Keratinocyte (primary cell): ENCODE results near the gene EN2.

Source experiments
- CTCF ChIP-seq, 3 experiments: IDR thresholded peaks in 1 of 3; conservative IDR thresholded peaks in 1 of 3; optimal IDR thresholded peaks in 1 of 3; 2 replicates in 2 of 3; 3 replicates in 1 of 3; pipeline versions ENCODE3 to v1.5.1; 2011; ENCODE audit warnings: low read length in 3 of 3, mild to moderate bottlenecking in 3 of 3, moderate library complexity in 2 of 3, control low read depth in 1 of 3, inconsistent platforms in 1 of 3; ENCODE audit not compliant: insufficient read depth in 2 of 3; ENCODE audit errors: extremely low read depth in 1 of 3
- EZH2 ChIP-seq: IDR thresholded peaks from one replicate; pipeline ENCODE4 v1.6.1; 2012; ENCODE audit warnings: inconsistent platforms, mild to moderate bottlenecking, low read length, moderate library complexity

GRCh38 chr7:155460926-155461613 lies 3.1 kb downstream of the EN2 start:
- TF ChIP-seq EZH2 = no peak
- TF ChIP-seq CTCF (optimal IDR thresholded peaks at IDR 0.05 in 1 of 3, IDR thresholded peaks at IDR 0.05 in 1 of 3, conservative IDR thresholded peaks at IDR 0.05 in 1 of 3; ENCODE audit: extremely low read depth in 1 of 3, insufficient read depth in 2 of 3, low read length in 3 of 3) = no peak
